Vagina (tissue), 2 donors: ENCODE measurements around the gene CFAP119.

Source experiments
- POLR2A ChIP-seq, 2 donors: fragments of 450-650 bp; IDR thresholded peaks; one replicate each; pipeline ENCODE4 v1.6.1; 2017; ENCODE audit warnings: antibody characterized with exemption in 2 of 2, mild to moderate bottlenecking in 2 of 2, moderate library complexity in 2 of 2
- POLR2AphosphoS5 ChIP-seq, 2 donors: sonication (generic); formaldehyde crosslinking; IDR thresholded peaks; one replicate each; pipeline ENCODE4 v1.9.0; 2017; ENCODE audit warnings: antibody characterized with exemption in 2 of 2, mild to moderate bottlenecking in 2 of 2, low read depth in 1 of 2; ENCODE audit not compliant: insufficient read depth in 1 of 2
- TF ChIP-seq, protein P1 (sequence below), 3 experiments: fragments of 450-650 bp in 2 of 3; fragments of 200-600 bp in 1 of 3; sonication (generic) in 1 of 3; IDR thresholded peaks; one replicate each; pipeline ENCODE4 v1.5.1; 2017 to 2019; ENCODE audit warnings: antibody characterized with exemption in 3 of 3, mild to moderate bottlenecking in 2 of 3, moderate library complexity in 2 of 3

DNA sequence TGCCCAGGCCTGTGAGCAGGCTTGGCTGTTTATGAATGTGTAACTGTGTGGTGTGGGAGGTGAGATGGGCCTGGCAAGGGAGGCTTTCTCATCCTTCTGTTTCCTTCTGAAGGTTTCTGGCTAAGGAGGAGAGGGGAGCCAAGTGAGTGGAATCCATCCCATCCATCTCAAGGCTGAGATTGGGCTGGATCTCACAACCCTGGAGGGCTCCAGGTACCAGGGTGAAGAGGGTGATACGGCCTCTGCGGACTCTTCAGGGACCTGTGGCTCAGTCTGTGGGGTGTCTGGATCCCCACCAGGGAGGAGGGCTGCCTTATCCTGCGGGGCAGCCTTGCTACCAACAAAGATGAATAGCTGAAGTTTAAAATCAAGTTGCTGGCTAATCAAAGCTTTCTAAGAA lies 18.2 kb upstream of the CFAP119 start:
- TF ChIP-seq, protein P1, sequence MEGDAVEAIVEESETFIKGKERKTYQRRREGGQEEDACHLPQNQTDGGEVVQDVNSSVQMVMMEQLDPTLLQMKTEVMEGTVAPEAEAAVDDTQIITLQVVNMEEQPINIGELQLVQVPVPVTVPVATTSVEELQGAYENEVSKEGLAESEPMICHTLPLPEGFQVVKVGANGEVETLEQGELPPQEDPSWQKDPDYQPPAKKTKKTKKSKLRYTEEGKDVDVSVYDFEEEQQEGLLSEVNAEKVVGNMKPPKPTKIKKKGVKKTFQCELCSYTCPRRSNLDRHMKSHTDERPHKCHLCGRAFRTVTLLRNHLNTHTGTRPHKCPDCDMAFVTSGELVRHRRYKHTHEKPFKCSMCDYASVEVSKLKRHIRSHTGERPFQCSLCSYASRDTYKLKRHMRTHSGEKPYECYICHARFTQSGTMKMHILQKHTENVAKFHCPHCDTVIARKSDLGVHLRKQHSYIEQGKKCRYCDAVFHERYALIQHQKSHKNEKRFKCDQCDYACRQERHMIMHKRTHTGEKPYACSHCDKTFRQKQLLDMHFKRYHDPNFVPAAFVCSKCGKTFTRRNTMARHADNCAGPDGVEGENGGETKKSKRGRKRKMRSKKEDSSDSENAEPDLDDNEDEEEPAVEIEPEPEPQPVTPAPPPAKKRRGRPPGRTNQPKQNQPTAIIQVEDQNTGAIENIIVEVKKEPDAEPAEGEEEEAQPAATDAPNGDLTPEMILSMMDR (IDR thresholded peaks at IDR 0.05) = no peak
- no peak for TF ChIP-seq POLR2A (IDR thresholded peaks at IDR 0.05)
- TF ChIP-seq POLR2AphosphoS5 (IDR thresholded peaks at IDR 0.05; ENCODE audit: insufficient read depth in 1 of 2, low read depth in 1 of 2) = no peak
